Esophagus muscularis mucosa (tissue), 3 donors: ENCODE data around the gene CYP11A1.

Experiments used
- POLR2A ChIP-seq: fragments of 450-650 bp; IDR thresholded peaks from one replicate; pipeline ENCODE4 v1.6.1; 2017; ENCODE audit warnings: antibody characterized with exemption, moderate library complexity, mild to moderate bottlenecking, low read depth
- TF ChIP-seq, protein P1 (sequence below), 3 experiments: fragments of 200-600 bp in 2 of 3; fragments of 450-650 bp in 1 of 3; sonication (generic) in 2 of 3; IDR thresholded peaks; one replicate each; pipeline ENCODE4 v1.5.1; 2017 to 2019; ENCODE audit warnings: antibody characterized with exemption in 3 of 3, mild to moderate bottlenecking in 2 of 3, moderate library complexity in 1 of 3

DNA sequence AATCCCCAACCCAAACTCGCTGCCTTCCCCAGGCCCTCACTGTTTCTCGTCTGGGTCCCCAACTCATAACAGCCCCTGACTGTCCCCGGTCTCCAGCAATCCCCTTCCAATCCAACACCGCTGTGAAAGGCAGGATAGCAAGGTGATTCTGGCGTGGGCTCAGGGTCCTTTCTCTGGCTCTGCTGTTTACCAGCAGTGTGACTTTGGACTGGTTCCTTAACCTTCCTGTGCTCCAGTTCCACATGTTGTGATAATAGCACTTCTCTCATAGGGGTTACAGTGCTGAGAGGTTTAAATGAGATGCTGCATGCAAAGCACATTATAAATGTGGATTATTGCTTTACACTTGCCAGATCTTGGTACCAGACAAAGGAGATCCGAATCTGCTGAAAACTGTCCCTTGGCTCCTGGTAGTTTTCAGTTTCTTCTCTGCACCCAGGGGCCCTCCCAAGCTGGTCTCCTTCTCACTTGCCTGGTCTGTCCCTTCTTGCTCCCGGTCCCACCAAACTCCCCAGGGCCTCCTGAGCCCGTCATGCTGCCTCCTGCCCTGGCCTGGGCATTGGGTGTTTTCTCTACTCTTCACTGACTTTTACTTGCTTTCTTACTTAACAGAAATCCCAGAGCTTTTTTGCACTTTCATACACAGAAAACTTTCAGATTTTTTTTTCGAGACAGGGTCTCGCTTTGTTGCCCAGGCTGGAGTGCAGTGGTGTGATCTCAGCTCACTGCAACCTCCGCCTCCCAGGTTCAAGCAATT is 26.8 kb upstream of the CYP11A1 start:
- TF ChIP-seq, protein P1, sequence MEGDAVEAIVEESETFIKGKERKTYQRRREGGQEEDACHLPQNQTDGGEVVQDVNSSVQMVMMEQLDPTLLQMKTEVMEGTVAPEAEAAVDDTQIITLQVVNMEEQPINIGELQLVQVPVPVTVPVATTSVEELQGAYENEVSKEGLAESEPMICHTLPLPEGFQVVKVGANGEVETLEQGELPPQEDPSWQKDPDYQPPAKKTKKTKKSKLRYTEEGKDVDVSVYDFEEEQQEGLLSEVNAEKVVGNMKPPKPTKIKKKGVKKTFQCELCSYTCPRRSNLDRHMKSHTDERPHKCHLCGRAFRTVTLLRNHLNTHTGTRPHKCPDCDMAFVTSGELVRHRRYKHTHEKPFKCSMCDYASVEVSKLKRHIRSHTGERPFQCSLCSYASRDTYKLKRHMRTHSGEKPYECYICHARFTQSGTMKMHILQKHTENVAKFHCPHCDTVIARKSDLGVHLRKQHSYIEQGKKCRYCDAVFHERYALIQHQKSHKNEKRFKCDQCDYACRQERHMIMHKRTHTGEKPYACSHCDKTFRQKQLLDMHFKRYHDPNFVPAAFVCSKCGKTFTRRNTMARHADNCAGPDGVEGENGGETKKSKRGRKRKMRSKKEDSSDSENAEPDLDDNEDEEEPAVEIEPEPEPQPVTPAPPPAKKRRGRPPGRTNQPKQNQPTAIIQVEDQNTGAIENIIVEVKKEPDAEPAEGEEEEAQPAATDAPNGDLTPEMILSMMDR (IDR thresholded peaks at IDR 0.05), result no peak
- no peak for TF ChIP-seq POLR2A
